Fibroblast of the aortic adventitia (primary cell): ENCODE data around the gene ZCCHC8. TPM values are rescaled to one million over a fixed set of nuclear protein-coding genes. Genes with fewer than 3 reads are reported as not detected.

ENCODE experiments used
- DNase-seq: peaks from one replicate; pipeline ENCODE4 v3.0.0-alpha.2; 2010; ENCODE audit warnings: low read depth
- H3K4me3 ChIP-seq: 2 replicates; pipeline ENCODE4 v1.5.1; 2011; ENCODE audit warnings: low read depth, mild to moderate bottlenecking, control low read depth, low read length, moderate library complexity
- CTCF ChIP-seq: IDR thresholded peaks from 2 replicates; pipeline ENCODE4 v1.5.1; 2011; ENCODE audit warnings: mild to moderate bottlenecking, low read length, control low read depth, inconsistent platforms; ENCODE audit not compliant: insufficient read depth
- total RNA-seq: library from RNA; depleted of rRNA; stranded (reverse); fragments of >200 nt; gene quantifications from 2 replicates; pipeline ENCODE4 v1.2.3, GENCODE V29; 2012; ENCODE audit warnings: low replicate concordance

Gene ZCCHC8
- total RNA-seq: 15.9 and 23.1 TPM in 2 replicates

GRCh38 chr12:122500685-122501488 is at the start of gene ZCCHC8:
ZCCHC8 (minus strand) TSS chr12:122500932; CDS start chr12:122500840, 92 bp downstream.
- peak; percentile 11 for TF ChIP-seq CTCF
- peak; percentile 97 for DNase-seq
- peak within 1 kb of the TSS; percentile 92 for H3K4me3 ChIP-seq

- H3K4me3 ChIP-seq: no peak overlapping the region
- no peak for DNase-seq
- TF ChIP-seq CTCF: no peak
These were observed 46.6 kb upstream of the ZCCHC8 start for GRCh38 chr12:122547330-122547729.

GRCh38 chr12:122545855-122546254 is 45.1 kb upstream of the ZCCHC8 start:
- TF ChIP-seq CTCF: no peak
- DNase-seq: no peak

GRCh38 chr12:122544537-122544936 is 43.8 kb upstream of the ZCCHC8 start:
- TF ChIP-seq CTCF: no peak
- DNase-seq: no peak
- no peak overlapping the region for H3K4me3 ChIP-seq

More at GRCh38 chr12:122545855-122546254, 45.1 kb upstream of the ZCCHC8 start:
- no peak overlapping the region for H3K4me3 ChIP-seq

GRCh38 chr12:122538496-122538895 is 37.8 kb upstream of the ZCCHC8 start:
- TF ChIP-seq CTCF: no peak
- no peak overlapping the region for H3K4me3 ChIP-seq
- no peak for DNase-seq

GRCh38 chr12:122537021-122537420 is 36.3 kb upstream of the ZCCHC8 start:
- DNase-seq: no peak
- no peak overlapping the region for H3K4me3 ChIP-seq
- no peak for TF ChIP-seq CTCF
